OCI-LY3 (cell line): ENCODE data around the gene SREK1.

ENCODE experiments used
- EZH2phosphoT487 ChIP-seq: fragments of 200-600 bp; shearing (Covaris generic); IDR thresholded peaks from 2 replicates; pipeline ENCODE4 v1.6.1; 2018; ENCODE audit warnings: antibody characterized with exemption, mixed run types, low read depth
- TF ChIP-seq, protein P1 (sequence below): fragments of 200-600, 300-600 bp; sonication (generic); IDR thresholded peaks from 2 replicates; pipeline ENCODE4 v1.5.1; 2014; ENCODE audit warnings: antibody characterized with exemption, low read length, low read depth

DNA sequence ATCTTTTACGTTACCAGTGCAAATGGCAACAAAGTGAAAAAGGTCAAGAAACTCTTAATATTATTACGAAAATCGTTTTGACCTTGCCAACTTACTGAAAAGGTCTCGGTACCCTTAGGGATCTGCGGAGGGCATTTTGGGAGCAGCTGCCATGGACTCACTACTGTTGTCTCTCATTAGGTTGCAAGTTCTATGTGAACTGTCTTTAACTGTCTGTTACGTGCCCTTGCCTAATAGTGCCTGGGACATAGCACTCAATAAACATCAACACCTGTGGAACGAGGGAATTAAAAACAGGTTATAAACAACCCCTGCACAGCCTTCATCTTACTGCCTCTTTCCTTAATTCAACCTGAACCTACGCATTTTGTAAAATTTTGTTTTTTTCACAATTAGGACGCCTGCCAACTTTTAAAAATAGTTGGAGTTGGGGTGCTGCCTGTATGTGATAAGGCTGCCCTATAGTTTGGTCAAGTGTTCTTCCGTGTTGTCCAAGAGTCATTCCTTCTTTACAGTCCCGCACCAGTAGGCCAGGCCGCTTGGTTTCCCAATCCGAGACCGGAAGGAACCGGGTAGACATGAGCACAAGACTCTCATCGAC lies 527 bp upstream of the SREK1 start:
- TF ChIP-seq, protein P1, sequence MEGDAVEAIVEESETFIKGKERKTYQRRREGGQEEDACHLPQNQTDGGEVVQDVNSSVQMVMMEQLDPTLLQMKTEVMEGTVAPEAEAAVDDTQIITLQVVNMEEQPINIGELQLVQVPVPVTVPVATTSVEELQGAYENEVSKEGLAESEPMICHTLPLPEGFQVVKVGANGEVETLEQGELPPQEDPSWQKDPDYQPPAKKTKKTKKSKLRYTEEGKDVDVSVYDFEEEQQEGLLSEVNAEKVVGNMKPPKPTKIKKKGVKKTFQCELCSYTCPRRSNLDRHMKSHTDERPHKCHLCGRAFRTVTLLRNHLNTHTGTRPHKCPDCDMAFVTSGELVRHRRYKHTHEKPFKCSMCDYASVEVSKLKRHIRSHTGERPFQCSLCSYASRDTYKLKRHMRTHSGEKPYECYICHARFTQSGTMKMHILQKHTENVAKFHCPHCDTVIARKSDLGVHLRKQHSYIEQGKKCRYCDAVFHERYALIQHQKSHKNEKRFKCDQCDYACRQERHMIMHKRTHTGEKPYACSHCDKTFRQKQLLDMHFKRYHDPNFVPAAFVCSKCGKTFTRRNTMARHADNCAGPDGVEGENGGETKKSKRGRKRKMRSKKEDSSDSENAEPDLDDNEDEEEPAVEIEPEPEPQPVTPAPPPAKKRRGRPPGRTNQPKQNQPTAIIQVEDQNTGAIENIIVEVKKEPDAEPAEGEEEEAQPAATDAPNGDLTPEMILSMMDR: no peak
- TF ChIP-seq EZH2phosphoT487: no peak
